Calu3 (cell line): ENCODE results near the gene ANKRD42. TPM values are rescaled to one million over a fixed set of nuclear protein-coding genes. Genes with fewer than 3 reads are reported as not detected.

ENCODE experiments used
- BruUV-seq: library from RNA; stranded (reverse); fragments of 400-500 nt; replicated peaks from 2 replicates; lab custom pipeline; 2021; lab: Mats Ljungman, UMichigan
- CTCF ChIA-PET: fragments of 300-600 bp; sonication (Branson Sonifier 250); formaldehyde crosslinking; loops from one replicate; lab custom pipeline; 2022; ENCODE audit warnings: antibody characterized with exemption; lab: Charles Lee
- DNase-seq: peaks from one replicate; pipeline ENCODE4 v3.0.0; 2022
- H3K27ac Mint-ChIP-seq: one replicate; pipeline ENCODE4 v1.8.0; 2022; ENCODE audit warnings: mixed read lengths; ENCODE audit not compliant: unreplicated experiment
- H3K27me3 Mint-ChIP-seq: one replicate; pipeline ENCODE4 v1.8.0; 2022; ENCODE audit warnings: mixed read lengths; ENCODE audit not compliant: unreplicated experiment
- H3K36me3 Mint-ChIP-seq: one replicate; pipeline ENCODE4 v1.8.0; 2022; ENCODE audit warnings: mild to moderate bottlenecking, moderate library complexity, mixed read lengths; ENCODE audit not compliant: insufficient read depth, unreplicated experiment
- H3K4me1 Mint-ChIP-seq: one replicate; pipeline ENCODE4 v1.8.0; 2022; ENCODE audit warnings: mild to moderate bottlenecking, low read depth, mixed read lengths; ENCODE audit not compliant: unreplicated experiment
- H3K4me3 Mint-ChIP-seq: one replicate; pipeline ENCODE4 v1.8.0; 2022; ENCODE audit warnings: mild to moderate bottlenecking, low read depth, moderate library complexity, mixed read lengths; ENCODE audit not compliant: unreplicated experiment
- H3K9me3 Mint-ChIP-seq: one replicate; pipeline ENCODE4 v1.8.0; 2022; ENCODE audit warnings: low read depth, mixed read lengths; ENCODE audit not compliant: unreplicated experiment
- CTCF ChIP-seq: fragments of 200-600 bp; IDR thresholded peaks from one replicate; pipeline ENCODE4 v1.8.0; 2022; ENCODE audit warnings: antibody characterized with exemption; ENCODE audit not compliant: unreplicated experiment
- intact Hi-C: fragments of 100-400 bp; cut with micrococcal nuclease; formaldehyde crosslinking; loops from one replicate; pipeline ENCODE4 v1.10.0; 2022; ENCODE audit not compliant: unreplicated experiment
- total RNA-seq: library from RNA; stranded (reverse); gene quantifications from 2 replicates; pipeline ENCODE4 v1.2.3, GENCODE V29; 2022

ANKRD42 gene
- total RNA-seq, 1 experiment from 2014 or later: 5.2 TPM

GRCh38 chr11:83168756-83169155, 24.8 kb upstream of the ANKRD42 start:
- intact Hi-C loops: no loop called here
- no peak for TF ChIP-seq CTCF
- CTCF ChIA-PET: no interaction called here
- no peak overlapping the region for H3K27ac Mint-ChIP-seq
- peaks cover 20% of the 10 kb centered on the region for H3K4me1 Mint-ChIP-seq
- H3K27me3 Mint-ChIP-seq: no peaks in the 10 kb centered on the region
- BruUV-seq: no TSS peak
- H3K9me3 Mint-ChIP-seq: peaks cover 3% of the 10 kb centered on the region
- peaks cover 51% of the 10 kb centered on the region for H3K36me3 Mint-ChIP-seq
- no peak overlapping the region for H3K4me3 Mint-ChIP-seq
- no peak for DNase-seq

- no TSS peak for BruUV-seq
- Mint-ChIP-seq H3K9me3 (peaks cover 3% of the 10 kb centered on the region), H3K4me3 (peak overlapping the region; percentile 21), H3K4me1 (peaks cover 18% of the 10 kb centered on the region), H3K36me3 (peaks cover 58% of the 10 kb centered on the region), H3K27ac (no peak overlapping the region), H3K27me3 (no peaks in the 10 kb centered on the region)
- DNase-seq: no peak
- no peak for TF ChIP-seq CTCF
- CTCF ChIA-PET: no interaction called here
- intact Hi-C loops: no loop called here
Measured at GRCh38 chr11:83170865-83171264, 22.6 kb upstream of the ANKRD42 start.

- TF ChIP-seq CTCF: no peak
- Mint-ChIP-seq H3K36me3 (peaks cover 54% of the 10 kb centered on the region), H3K4me3 (no peak overlapping the region), H3K9me3 (peaks cover 3% of the 10 kb centered on the region), H3K27ac (no peak overlapping the region), H3K4me1 (peaks cover 11% of the 10 kb centered on the region), H3K27me3 (no peaks in the 10 kb centered on the region)
- CTCF ChIA-PET: no interaction called here
- intact Hi-C loops: no loop called here
- no TSS peak for BruUV-seq
- DNase-seq: no peak
Measured at GRCh38 chr11:83172551-83172950, 21.0 kb upstream of the ANKRD42 start.

- intact Hi-C loops: no loop called here
- no TSS peak for BruUV-seq
- H3K9me3 Mint-ChIP-seq: no peaks in the 10 kb centered on the region
- no peaks in the 10 kb centered on the region for H3K27me3 Mint-ChIP-seq
- TF ChIP-seq CTCF: no peak
- H3K27ac Mint-ChIP-seq: no peak overlapping the region
- H3K4me3 Mint-ChIP-seq: no peak overlapping the region
- DNase-seq: no peak
- CTCF ChIA-PET: interaction anchor here (0.7 kb wide), 2 partner anchors 27 to 103 kb away, joined by 3 to 5 read pairs; no protein-coding TSS in a partner anchor
- H3K36me3 Mint-ChIP-seq: peaks cover 41% of the 10 kb centered on the region
- H3K4me1 Mint-ChIP-seq: peaks cover 11% of the 10 kb centered on the region
Measured at GRCh38 chr11:83174008-83174407, 19.5 kb upstream of the ANKRD42 start.
